ENCODE results near the gene PPIP5K1. TPM values are rescaled to one million over a fixed set of nuclear protein-coding genes. Genes with fewer than 3 reads are reported as not detected.
A peak's percentile ranks its signal among the peaks of the same experiment; 100 is the strongest.

The PPIP5K1 gene
- polyA plus RNA-seq, 1 experiment, result 19.3 TPM

DNA sequence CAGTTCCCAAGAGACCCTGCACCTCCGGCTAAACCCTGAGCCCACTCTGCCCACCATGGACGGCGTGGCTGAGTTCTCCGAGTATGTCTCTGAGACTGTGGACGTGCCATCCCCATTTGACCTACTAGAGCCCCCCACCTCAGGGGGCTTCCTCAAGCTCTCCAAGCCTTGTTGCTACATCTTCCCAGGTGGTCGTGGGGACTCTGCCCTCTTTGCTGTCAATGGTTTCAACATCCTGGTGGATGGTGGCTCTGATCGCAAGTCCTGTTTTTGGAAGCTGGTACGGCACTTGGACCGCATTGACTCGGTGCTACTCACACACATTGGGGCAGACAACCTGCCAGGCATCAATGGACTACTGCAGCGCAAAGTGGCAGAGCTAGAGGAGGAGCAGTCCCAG, 68.6 kb downstream of the PPIP5K1 start:
- no peaks in the 10 kb centered on the region for H3K9me3 ChIP-seq (ENCODE audit: control insufficient read depth, insufficient read depth, low read length)
- CTCF ChIA-PET, result no interaction called here
- no peaks in the 10 kb centered on the region for H3K27me3 ChIP-seq (ENCODE audit: control insufficient read depth, insufficient read depth, low read length)
- TF ChIP-seq, protein P1, sequence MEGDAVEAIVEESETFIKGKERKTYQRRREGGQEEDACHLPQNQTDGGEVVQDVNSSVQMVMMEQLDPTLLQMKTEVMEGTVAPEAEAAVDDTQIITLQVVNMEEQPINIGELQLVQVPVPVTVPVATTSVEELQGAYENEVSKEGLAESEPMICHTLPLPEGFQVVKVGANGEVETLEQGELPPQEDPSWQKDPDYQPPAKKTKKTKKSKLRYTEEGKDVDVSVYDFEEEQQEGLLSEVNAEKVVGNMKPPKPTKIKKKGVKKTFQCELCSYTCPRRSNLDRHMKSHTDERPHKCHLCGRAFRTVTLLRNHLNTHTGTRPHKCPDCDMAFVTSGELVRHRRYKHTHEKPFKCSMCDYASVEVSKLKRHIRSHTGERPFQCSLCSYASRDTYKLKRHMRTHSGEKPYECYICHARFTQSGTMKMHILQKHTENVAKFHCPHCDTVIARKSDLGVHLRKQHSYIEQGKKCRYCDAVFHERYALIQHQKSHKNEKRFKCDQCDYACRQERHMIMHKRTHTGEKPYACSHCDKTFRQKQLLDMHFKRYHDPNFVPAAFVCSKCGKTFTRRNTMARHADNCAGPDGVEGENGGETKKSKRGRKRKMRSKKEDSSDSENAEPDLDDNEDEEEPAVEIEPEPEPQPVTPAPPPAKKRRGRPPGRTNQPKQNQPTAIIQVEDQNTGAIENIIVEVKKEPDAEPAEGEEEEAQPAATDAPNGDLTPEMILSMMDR (IDR thresholded peaks at IDR 0.05; ENCODE audit: low read depth, low read length), result no peak
- DNase-seq (ENCODE audit: low read depth, low spot score), result no peak
- POLR2A ChIA-PET, result no interaction called here
- no peak overlapping the region for H3K27ac ChIP-seq (ENCODE audit: low read depth, low read length)
- no peak overlapping the region for H3K4me3 ChIP-seq (ENCODE audit: low read depth, low read length)

DNA sequence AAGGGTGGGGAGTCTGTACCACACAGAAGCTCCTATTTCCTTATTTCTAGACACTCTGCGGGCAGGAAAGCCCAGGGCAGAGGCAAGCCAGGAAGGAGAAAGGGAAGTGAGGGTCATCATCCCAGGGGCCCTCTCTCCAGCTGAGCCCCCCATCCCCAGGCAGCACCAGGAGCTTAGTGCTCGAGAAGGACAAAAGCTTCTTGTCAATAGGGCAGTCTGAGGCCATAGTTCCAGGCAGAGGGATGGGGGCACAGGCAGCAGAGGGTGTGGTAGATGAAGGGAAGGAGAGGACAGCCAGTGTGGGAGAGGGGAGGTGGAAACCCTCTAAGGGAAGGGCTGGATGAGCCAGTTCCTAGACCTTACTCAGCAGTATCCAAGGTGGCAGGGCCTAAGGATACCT, 69.9 kb downstream of the PPIP5K1 start:
- ChIA-PET POLR2A (no interaction called here), CTCF (no interaction called here)
- Histone ChIP-seq H3K9me3 (ENCODE audit: control insufficient read depth, insufficient read depth, low read length) (no peaks in the 10 kb centered on the region), H3K4me3 (ENCODE audit: low read depth, low read length) (no peak overlapping the region), H3K27me3 (ENCODE audit: control insufficient read depth, insufficient read depth, low read length) (no peaks in the 10 kb centered on the region), H3K27ac (ENCODE audit: low read depth, low read length) (no peak overlapping the region)
- TF ChIP-seq, protein P1 (IDR thresholded peaks at IDR 0.05; ENCODE audit: low read depth, low read length), result no peak
- DNase-seq (ENCODE audit: low read depth, low spot score), result no peak

DNA sequence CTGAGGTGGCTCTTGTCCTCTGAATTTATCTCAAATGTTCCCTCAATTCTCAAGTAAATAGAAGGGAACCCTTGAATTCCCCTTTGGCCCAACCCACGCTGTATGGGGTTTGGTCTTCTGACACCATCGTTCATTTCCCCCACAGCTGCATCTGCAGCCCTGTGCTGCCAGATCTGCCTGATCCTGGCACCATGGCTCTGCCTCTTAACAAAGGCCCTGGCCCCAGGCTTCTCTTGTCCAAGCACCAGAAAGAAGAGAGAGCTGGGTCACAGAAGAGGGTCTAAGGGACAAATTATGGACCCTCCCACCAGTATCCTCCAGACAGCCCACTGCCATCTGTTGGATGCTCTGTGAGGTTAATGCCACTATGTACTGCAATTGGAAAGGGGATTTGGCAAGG, 70.8 kb downstream of the PPIP5K1 start:
- Histone ChIP-seq H3K27ac (ENCODE audit: low read depth, low read length) (no peak overlapping the region), H3K4me3 (ENCODE audit: low read depth, low read length) (peak overlapping the region; percentile 98), H3K27me3 (ENCODE audit: control insufficient read depth, insufficient read depth, low read length) (no peaks in the 10 kb centered on the region), H3K9me3 (ENCODE audit: control insufficient read depth, insufficient read depth, low read length) (no peaks in the 10 kb centered on the region)
- DNase-seq (ENCODE audit: low read depth, low spot score), result no peak
- POLR2A ChIA-PET, result interaction anchor here (0.6 kb wide), 1 partner anchor 9 kb away, joined by 3 read pairs; no protein-coding TSS in a partner anchor
- CTCF ChIA-PET, result no interaction called here
- TF ChIP-seq, protein P1 (IDR thresholded peaks at IDR 0.05; ENCODE audit: low read depth, low read length), result no peak

DNA sequence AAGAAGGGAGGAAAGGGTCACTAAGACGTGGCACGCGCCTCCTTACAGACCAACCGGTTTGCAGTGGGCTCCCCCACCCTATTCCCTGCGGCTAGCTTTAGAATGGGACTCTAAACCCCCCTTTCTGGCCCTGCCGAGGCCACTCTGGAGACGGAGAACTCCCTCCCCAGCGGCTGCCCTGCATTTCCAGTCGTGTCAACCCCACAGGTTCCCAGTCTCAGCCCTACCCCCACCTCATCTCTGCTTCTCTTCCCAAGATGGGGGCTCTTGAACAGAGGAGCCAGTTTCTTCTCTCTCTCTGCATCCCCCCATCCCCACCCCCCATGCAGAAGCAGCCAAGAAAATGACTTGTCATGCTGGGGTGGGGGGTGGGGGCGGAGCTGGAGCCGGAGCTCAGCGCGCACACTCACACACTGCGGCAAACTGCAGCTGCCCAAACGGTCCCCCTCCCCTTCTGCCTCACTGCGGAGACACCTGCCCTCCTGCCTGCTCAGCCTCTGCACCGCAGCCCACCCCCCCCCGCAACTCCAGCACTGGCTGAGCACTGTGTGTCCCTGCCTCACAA, 71.7 kb downstream of the PPIP5K1 start:
- Histone ChIP-seq H3K4me3 (ENCODE audit: low read depth, low read length) (peak overlapping the region; percentile 98), H3K9me3 (ENCODE audit: control insufficient read depth, insufficient read depth, low read length) (no peaks in the 10 kb centered on the region), H3K27me3 (ENCODE audit: control insufficient read depth, insufficient read depth, low read length) (no peaks in the 10 kb centered on the region), H3K27ac (ENCODE audit: low read depth, low read length) (peak overlapping the region; percentile 70)
- no peak for DNase-seq (ENCODE audit: low read depth, low spot score)
- ChIA-PET CTCF (no interaction called here), POLR2A (interaction anchor here (0.7 to 1.3 kb wide), 4 partner anchors 8 to 77 kb away, joined by 3 to 5 read pairs (median 5); no protein-coding TSS in a partner anchor)
- TF ChIP-seq, protein P1 (IDR thresholded peaks at IDR 0.05; ENCODE audit: low read depth, low read length), result no peak

DNA sequence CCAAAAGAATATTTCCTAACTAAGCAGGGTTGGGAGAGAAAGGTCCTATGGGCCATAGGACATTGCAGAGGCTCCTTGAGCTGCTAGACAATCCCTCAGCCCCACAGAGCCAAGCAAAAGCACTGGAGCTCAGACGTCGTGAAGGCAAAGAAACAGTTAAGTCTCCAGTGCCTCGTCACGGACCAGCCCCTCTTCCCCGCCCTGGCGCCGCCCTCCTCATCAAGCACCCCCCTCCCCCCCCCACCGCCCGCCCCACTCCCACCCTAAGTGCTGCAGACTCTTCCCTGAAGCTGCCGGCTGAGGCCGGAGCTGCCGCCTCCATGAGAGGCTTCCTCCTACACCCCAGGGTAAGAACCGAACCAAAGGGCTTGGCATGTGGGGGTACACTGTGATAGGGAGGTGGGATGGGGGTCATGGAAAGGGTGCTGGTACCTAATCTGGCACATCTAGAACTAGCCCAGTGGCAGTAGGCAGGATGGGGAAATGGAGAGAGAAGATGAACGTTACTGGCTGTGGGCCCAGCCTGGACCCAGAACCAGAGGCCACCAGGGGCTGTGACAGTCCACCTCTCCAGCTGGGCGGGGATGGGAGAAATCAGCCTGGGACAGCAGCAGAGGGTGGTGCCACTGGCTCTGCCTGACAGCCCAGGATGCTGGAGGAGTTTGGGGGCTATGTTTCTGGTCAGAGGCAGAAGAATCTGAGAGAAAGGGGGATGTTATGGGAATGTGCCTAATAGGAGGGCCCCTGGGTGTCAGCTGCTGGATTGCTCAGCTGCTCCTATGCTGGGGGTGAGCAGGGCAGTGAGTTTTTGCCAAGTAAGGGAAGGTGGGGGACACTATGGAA, 72.4 kb downstream of the PPIP5K1 start, which contains the start of gene MAP1A:
TSS of gene MAP1A (plus strand) at position 255 of the 843 bp plus-strand sequence. CDS start 3,866 bp downstream, outside the sequence.
- POLR2A ChIA-PET, result interaction anchor here (0.6 to 1.3 kb wide), 7 partner anchors 7 to 743 kb away, joined by 3 to 5 read pairs (median 4); no protein-coding TSS in a partner anchor
- Histone ChIP-seq H3K27ac (ENCODE audit: low read depth, low read length) (peak within 1 kb of the TSS; percentile 75), H3K9me3 (ENCODE audit: control insufficient read depth, insufficient read depth, low read length) (no peaks in the 10 kb centered on the region), H3K27me3 (ENCODE audit: control insufficient read depth, insufficient read depth, low read length) (no peaks in the 10 kb centered on the region), H3K4me3 (ENCODE audit: low read depth, low read length) (peak within 1 kb of the TSS; percentile 98)
- CTCF ChIA-PET, result interaction anchor here (1.3 kb wide), 1 partner anchor 77 kb away, joined by 7 read pairs; no protein-coding TSS in a partner anchor
- DNase-seq (ENCODE audit: low read depth, low spot score), result no peak
- TF ChIP-seq, protein P1 (IDR thresholded peaks at IDR 0.05; ENCODE audit: low read depth, low read length), result no peak
